CD4-positive, alpha-beta T cell treated with Interleukin-21 for 1 hour (primary cell): ENCODE data around the gene ADH6.
"Not testable (repeated sequence)": the region's sequence is repeated elsewhere in the genome, so short reads cannot be mapped to it uniquely, and the experiment has no call there.

ENCODE experiments used
- DNase-seq: peaks from one replicate; pipeline ENCODE4 v3.0.0-alpha.2; 2020

Gene ADH6

GRCh38 chr4:99189900-99190299, 29.1 kb downstream of the ADH6 start:
- not testable (repeated sequence) for DNase-seq

DNA sequence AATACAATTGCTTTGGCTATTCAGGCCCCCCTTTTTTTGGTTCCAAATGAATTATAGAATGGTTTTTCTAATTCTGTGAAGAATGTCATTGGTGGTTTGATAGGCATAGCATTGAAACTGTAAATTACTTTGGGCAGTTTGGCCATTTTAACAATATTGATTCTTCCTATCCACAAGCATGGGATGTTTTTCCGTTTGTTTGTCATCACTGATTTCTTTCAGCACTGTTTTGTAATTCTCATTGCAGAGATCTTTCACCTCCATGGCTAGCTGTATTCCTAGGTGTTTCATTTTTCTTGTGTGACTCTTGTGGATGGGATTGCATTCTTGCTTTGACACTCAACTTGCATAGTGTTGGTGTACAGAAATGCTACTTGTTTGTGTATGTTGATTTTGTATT, 33.0 kb downstream of the ADH6 start:
- no peak for DNase-seq

DNA sequence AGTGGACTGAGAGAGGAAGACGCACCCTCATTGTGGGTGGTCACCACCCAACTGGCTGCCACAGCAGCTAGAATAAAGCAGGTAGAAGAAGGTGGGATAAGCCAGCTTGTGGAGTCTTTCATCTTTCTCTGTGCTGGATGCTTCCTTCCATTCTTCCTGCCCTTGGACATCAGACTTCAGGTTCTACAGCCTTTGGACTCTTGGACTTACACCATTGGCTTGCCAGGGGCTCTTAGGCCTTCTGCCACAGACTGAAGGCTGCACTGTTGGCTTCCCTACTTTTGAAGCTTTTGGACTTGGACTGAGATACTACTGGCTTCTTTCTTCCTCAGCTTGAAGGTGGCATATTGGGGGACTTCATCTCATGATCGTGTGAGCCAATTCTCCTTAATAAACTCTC, 33.5 kb downstream of the ADH6 start:
- no peak for DNase-seq

- DNase-seq, result no peak
Observed at GRCh38 chr4:99180382-99181070, 38.5 kb downstream of the ADH6 start.

DNA sequence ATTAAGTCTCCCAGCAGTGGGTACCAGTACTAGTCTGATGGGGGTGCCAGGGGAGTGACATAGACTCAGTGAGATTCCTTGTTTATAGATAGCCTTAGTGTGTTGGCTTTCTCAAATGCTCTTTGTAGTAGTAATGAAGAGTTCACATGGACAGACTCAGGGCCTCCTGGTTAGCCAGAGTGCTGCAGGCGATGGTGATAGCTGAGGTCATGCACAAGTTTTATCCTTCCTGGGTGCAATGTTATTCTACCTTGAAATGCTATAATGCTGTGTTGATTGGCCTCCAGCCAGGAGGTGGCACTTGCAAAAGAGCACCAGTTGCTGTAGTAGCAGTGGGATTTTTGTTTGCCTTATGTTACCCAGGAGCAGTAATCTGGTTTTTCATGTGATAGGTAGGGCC, 39.4 kb downstream of the ADH6 start:
- no peak for DNase-seq

DNA sequence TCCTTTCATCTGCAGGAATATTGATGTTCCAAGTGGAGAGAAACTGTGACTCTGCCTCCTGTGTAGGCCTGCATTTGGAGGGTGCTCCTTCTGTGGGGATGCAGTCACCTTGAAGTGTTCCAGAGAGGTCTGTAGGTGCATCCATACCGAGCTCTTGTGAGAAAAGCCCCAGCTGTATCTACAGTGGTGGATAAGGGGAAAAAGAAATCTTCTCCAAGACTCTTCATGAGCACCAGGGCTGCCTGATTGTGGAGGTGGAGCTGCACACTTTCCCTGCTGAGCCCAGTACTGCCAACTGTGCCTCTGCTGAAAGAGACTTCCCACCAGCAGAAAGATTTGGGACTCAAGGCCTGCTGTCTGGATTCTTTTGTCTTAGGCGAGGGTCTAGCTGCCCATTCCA, 39.9 kb downstream of the ADH6 start:
- no peak for DNase-seq

DNA sequence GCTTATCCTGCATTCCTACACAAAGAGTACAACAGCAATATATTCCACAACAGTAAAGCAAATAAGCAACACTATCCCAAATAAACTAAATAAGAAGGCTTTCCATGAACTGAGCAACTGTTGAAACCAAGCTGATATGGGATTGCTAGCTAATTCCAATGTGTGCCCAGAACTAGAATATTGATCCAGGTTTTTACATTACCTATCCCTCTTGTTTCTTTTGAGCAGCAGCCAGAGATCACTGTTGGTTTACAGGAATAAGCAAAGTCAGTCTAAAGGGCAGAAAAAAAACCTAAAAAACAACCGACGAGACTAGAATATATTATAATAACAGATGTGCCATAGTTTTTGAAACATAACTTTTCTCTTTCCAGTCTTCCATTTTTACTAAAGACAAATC, 52.5 kb downstream of the ADH6 start:
- DNase-seq, result no peak

DNA sequence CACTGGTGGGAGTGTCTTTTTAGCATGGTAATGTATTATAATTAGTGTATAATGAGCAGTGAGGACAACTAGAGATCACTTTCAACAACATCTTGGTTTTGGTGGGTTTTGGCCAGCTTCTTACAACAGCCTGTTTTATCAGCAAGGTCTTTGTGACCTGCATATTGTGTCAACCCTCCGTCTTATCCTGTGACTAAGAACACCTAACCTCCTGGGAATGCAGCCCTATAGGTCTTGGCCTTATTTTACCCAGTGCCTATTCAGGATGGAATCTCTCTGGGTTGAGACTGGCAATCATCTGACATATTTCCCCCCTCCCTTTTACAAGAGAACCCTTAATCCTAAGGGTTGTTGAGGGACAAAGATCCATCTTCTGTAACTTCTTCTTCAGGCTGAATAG, 53.1 kb downstream of the ADH6 start:
- DNase-seq, result no peak

DNA sequence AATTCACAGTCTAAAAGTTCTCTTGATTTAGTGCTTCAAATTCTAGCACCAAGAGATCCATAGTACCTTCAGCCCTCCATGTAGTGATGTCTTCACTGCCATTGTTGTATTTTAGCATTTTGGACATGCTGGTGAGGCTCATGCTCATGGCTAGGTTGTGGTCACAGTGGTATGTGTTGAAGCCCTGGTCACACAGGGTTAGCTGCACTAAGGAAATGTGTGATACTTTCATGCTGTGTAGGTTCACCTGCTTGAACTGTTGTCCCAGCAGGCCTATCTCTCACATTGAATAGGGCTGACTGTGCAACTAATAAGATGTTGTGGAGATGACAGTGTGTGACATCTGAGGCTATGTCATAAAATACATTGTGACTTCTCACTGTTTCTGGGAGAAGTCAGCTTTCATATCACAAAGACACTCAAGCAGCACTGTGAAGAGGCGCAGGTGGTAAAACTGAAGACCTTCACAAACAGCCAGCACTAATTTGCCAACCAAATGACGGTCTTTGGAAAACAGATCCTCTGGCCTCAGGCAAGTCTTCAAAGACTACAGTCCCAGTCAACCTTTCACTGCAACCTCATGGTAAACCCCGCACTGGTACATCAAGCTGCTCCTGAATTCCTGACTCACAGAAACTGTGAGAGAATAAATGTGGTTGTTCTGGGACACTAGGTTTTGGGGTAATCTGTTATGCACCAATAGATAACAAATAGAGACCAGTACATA, 57.5 kb downstream of the ADH6 start:
- no peak for DNase-seq

DNA sequence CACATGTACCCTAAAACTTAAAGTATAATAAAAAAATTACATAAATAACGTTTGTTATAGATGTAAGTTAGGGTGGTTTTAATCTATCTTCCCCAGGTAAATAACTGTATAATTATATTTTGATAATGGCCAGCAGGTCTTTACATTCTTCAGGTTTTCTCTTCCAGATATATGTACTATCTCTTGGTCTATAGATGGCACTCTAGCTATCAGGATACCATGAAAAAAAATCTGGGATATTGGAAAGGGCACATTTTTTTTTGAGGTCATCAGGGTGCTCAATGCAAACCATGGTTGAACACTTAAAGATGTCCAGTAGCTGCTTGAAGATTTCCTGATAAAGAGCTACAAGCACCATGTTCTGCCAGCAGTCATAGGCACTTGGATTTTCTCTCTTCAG, 59.3 kb downstream of the ADH6 start:
- no peak for DNase-seq

DNA sequence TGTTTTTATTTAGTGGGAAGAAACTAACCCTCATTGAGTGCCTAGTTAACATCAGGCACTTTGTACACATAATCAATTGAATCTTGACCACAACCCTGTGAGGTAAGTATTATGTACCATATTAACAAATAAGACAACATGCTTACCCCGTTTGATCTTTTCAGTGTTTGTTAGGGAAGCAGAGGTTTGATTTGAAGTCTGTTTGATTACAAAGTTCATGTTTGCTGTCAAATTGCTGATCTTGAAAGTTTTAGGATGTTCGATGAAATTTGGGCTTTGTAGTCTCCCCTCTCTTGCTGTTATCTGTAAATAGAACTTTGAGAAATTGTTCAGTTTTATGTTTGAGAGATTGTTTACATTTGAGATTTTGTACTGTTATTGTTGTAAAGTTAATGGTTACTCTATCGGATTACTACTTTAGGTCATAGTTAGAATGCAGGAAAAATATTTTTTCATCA, 61.5 kb downstream of the ADH6 start:
- DNase-seq, result no peak

- no peak for DNase-seq
Observed at GRCh38 chr4:99156992-99157391, 62.1 kb downstream of the ADH6 start.

GRCh38 chr4:99154658-99155342, 64.2 kb downstream of the ADH6 start:
- no peak for DNase-seq
